Prostate gland (tissue), 2 donors: Measurements from ENCODE around the gene NKX2-4. TPM values are rescaled to one million over a fixed set of nuclear protein-coding genes. Genes with fewer than 3 reads are reported as not detected.

Experiments
- DNase-seq: peaks from one replicate; pipeline ENCODE4 v3.0.0-alpha.2; 2019; ENCODE audit warnings: low spot score
- H3K27ac ChIP-seq, 2 donors: fragments of 200-600 bp; sonication (generic); 2 replicates each; pipeline ENCODE4 v1.5.1; 2017 to 2019
- H3K27me3 ChIP-seq: fragments of 200-600 bp; sonication (generic); replicated peaks from 2 replicates; pipeline ENCODE4 v1.5.1; 2019; ENCODE audit not compliant: insufficient read depth
- H3K36me3 ChIP-seq, 2 donors: fragments of 200-600 bp; sonication (generic); 1 replicate in 1 of 2; 2 replicates in 1 of 2; pipeline versions ENCODE4 v1.5.1 to v1.8.1; 2017 to 2019
- H3K4me1 ChIP-seq: fragments of 200-600 bp; sonication (generic); replicated peaks from 2 replicates; pipeline ENCODE4 v1.5.1; 2019
- H3K4me3 ChIP-seq, 2 donors: fragments of 200-600 bp; sonication (generic); 2 replicates each; pipeline ENCODE4 v1.5.1; 2017 to 2019
- H3K9me3 ChIP-seq: fragments of 200-600 bp; sonication (generic); 2 replicates; pipeline ENCODE4 v1.5.1; 2017
- POLR2A ChIP-seq: fragments of 450-650 bp; IDR thresholded peaks from one replicate; pipeline ENCODE4 v1.6.1; 2016; ENCODE audit warnings: antibody characterized with exemption, mild to moderate bottlenecking
- POLR2AphosphoS5 ChIP-seq: sonication (generic); formaldehyde crosslinking; IDR thresholded peaks from one replicate; pipeline ENCODE4 v1.6.1; 2017; ENCODE audit warnings: antibody characterized with exemption
- WGBS: methylation state at CpG from one replicate; pipeline ENCODE4 v1.1.5; 2018; 5-methylcytosine and 5-hydroxymethylcytosine counted together
- intact Hi-C: fragments of 100-400 bp; cut with DNase I; formaldehyde crosslinking; loops from one replicate; pipeline ENCODE4 v1.14.2; 2022
- total RNA-seq, 2 donors: library from RNA; depleted of rRNA; stranded (reverse); fragments of >200 nt; gene quantifications; one replicate each; pipeline ENCODE4 v1.1.0, GENCODE V29; 2016
- TF ChIP-seq, protein P1 (sequence below), 4 experiments: fragments of 200-600 bp in 2 of 4; fragments of 450-650 bp in 2 of 4; sonication (generic) in 2 of 4; IDR thresholded peaks; 1 replicate in 3 of 4; 2 replicates in 1 of 4; pipeline ENCODE4 v1.5.1; 2016 to 2019; ENCODE audit warnings: antibody characterized with exemption in 4 of 4, mild to moderate bottlenecking in 2 of 4, moderate library complexity in 2 of 4

NKX2-4 gene
- 1 to 10 TPM in 1 of 2 donors, not detected in 1; 3.9 TPM for total RNA-seq

DNA sequence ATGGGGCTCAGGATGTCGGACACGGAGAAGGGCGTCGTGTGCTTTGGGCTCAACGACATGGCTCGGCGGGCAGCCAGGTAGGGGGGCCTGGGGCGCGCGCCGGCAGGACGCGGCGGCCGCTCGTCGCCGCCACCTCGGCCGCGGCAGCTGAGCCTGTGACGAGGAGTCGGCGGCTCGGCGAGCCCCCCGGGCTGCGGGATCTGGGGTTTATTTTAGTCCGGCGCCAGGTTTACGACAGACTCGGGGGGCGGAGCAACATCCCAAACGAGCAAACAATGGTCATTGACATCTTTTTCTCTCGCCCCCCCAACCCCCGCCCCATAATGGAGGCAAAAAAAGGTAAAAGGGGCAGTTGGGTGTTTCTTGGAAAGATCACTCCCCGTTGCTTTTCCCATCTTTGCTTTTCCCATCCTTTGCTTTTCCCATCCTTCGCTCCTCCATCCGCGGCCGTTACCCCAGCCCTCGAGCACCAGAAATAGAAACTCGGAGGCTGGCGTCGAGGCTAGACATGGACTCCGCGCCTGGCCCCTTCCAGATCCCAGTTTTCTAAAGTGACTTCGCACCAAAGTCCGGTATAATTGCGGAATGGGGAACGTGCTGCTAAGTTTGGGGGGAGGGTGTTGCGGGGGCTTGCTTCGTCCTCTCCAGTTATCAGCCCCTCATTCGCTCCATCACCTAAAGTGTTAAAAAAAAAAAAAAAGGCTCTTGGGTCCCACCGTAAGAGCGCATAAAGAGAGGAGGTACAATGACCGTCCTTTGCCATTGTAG is at the start of gene NKX2-4:
Gene NKX2-4, minus strand, starts transcription at position 186 of the 768 bp plus-strand sequence. Its CDS starts 127 bp downstream, at position 59.
- DNase-seq, result no peak
- TF ChIP-seq, protein P1, sequence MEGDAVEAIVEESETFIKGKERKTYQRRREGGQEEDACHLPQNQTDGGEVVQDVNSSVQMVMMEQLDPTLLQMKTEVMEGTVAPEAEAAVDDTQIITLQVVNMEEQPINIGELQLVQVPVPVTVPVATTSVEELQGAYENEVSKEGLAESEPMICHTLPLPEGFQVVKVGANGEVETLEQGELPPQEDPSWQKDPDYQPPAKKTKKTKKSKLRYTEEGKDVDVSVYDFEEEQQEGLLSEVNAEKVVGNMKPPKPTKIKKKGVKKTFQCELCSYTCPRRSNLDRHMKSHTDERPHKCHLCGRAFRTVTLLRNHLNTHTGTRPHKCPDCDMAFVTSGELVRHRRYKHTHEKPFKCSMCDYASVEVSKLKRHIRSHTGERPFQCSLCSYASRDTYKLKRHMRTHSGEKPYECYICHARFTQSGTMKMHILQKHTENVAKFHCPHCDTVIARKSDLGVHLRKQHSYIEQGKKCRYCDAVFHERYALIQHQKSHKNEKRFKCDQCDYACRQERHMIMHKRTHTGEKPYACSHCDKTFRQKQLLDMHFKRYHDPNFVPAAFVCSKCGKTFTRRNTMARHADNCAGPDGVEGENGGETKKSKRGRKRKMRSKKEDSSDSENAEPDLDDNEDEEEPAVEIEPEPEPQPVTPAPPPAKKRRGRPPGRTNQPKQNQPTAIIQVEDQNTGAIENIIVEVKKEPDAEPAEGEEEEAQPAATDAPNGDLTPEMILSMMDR (IDR thresholded peaks at IDR 0.05), result no peak
- TF ChIP-seq POLR2AphosphoS5 (no peak), POLR2A (no peak)
- Histone ChIP-seq H3K27me3 (peaks cover 51% of the 10 kb centered on the region), H3K4me3 (no peak within 1 kb of the TSS), H3K27ac (no peak within 1 kb of the TSS), H3K9me3 (no peaks in the 10 kb centered on the region), H3K4me1 (no peaks in the 10 kb centered on the region), H3K36me3 (no peaks in the 10 kb centered on the region)
- intact Hi-C loops, result no loop called here
- WGBS, result 10% methylated on average over 49 of the region's 57 CpGs

DNA sequence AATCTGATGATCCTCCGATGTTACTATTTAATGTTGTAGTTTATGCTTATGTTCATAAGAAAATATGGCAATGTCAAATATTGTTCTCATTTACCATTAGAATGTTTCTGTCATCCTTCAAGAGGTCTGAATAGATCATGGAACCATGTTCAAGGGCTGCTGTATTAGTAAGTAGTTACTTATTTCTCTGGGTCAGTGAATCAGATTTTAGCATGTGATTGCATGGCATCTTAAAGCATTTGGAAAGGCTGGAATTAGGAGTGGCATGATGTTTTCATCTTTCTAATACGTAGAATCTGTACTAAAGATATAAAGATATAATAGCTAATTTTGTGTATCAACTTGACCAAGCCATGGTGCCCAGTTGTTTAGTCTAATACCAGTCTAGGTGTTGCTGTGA is 40.5 kb upstream of the NKX2-4 start:
- no peaks in the 10 kb centered on the region for H3K36me3 ChIP-seq
- no peak overlapping the region for H3K27ac ChIP-seq
- intact Hi-C loops, result no loop called here
- DNase-seq, result no peak
- H3K4me1 ChIP-seq, result no peaks in the 10 kb centered on the region
- WGBS, result 81% methylated on average over 2 of the region's 2 CpGs
- no peaks in the 10 kb centered on the region for H3K27me3 ChIP-seq
- H3K4me3 ChIP-seq, result no peak overlapping the region
- TF ChIP-seq, protein P1 (IDR thresholded peaks at IDR 0.05), result no peak
- TF ChIP-seq POLR2A (no peak), POLR2AphosphoS5 (no peak)
- no peaks in the 10 kb centered on the region for H3K9me3 ChIP-seq

DNA sequence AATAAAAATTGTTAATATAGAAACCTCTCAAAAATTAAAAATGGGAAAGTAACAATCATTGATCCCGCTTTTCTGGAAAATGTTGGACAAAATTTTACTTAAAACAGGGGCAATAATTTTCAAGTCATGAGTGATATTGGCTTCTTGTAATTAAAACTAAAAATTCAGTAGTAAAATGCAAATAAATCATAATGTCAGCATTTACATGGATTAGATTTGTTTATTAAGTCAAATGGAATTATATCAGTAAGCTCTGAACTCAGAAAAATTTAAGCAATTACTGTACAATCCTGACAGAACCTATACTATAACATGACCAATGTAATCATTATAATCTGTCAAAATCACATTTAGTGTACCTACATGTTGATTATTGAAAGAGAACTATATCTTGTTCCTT is 39.9 kb upstream of the NKX2-4 start:
- no peaks in the 10 kb centered on the region for H3K36me3 ChIP-seq
- no peaks in the 10 kb centered on the region for H3K4me1 ChIP-seq
- TF ChIP-seq, protein P1 (IDR thresholded peaks at IDR 0.05), result no peak
- TF ChIP-seq POLR2AphosphoS5 (no peak), POLR2A (no peak)
- no peak overlapping the region for H3K4me3 ChIP-seq
- WGBS, result 96% methylated on average over 1 of the region's 1 CpG
- no peak overlapping the region for H3K27ac ChIP-seq
- DNase-seq, result no peak
- no peaks in the 10 kb centered on the region for H3K9me3 ChIP-seq
- intact Hi-C loops, result no loop called here
- H3K27me3 ChIP-seq, result no peaks in the 10 kb centered on the region

DNA sequence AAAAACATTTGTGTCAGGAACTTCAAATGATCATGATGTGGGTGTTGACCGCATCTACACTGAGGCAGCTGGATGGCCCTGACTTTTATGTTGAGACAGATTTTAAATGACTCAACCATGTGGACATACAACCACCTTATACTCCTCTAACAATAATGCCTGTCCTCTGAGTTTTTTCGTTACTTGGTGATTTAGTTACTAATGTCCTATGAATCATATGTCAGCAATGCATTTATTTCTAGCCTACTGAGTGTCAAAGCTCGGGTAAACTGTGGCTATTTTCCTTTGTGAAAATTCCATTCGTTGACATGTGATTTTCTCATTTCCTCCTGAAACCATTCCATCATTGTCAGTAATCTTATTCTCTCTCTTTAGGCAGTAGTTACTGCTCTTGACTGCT is 38.9 kb upstream of the NKX2-4 start:
- Histone ChIP-seq H3K27me3 (no peaks in the 10 kb centered on the region), H3K9me3 (no peaks in the 10 kb centered on the region), H3K36me3 (no peaks in the 10 kb centered on the region), H3K27ac (no peak overlapping the region), H3K4me3 (no peak overlapping the region), H3K4me1 (no peaks in the 10 kb centered on the region)
- no peak for DNase-seq
- intact Hi-C loops, result no loop called here
- 66% methylated on average over 4 of the region's 4 CpGs for WGBS
- no peak for TF ChIP-seq POLR2A
- TF ChIP-seq POLR2AphosphoS5, result no peak
- TF ChIP-seq, protein P1 (IDR thresholded peaks at IDR 0.05), result no peak

DNA sequence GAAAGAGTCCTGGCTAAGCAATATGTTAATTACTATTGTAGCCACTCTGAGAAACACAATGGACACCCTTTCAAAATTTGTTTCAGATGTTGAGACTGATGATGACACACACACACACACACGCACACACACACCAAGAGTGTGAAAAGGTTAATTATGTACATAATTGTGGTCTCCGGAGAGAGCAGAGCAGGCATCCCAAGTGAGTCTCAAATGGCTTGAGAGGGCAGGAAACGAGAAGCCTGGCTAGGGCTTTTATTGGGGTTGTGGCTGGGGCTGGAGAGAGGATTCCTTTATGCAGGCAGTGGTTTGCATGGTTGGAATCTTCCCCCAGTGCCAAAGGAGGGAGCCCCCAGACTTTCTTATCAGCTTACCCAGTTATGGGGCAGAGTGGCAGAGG is 38.2 kb upstream of the NKX2-4 start:
- no peak for DNase-seq
- Histone ChIP-seq H3K4me3 (no peak overlapping the region), H3K4me1 (no peaks in the 10 kb centered on the region), H3K27ac (no peak overlapping the region), H3K27me3 (no peaks in the 10 kb centered on the region), H3K36me3 (no peaks in the 10 kb centered on the region), H3K9me3 (no peaks in the 10 kb centered on the region)
- 14% methylated on average over 3 of the region's 3 CpGs for WGBS
- intact Hi-C loops, result no loop called here
- TF ChIP-seq, protein P1 (IDR thresholded peaks at IDR 0.05), result no peak
- TF ChIP-seq POLR2AphosphoS5, result no peak
- no peak for TF ChIP-seq POLR2A
